Measurements from ENCODE around the gene PEX10. TPM values are rescaled to one million over a fixed set of nuclear protein-coding genes. Genes with fewer than 3 reads are reported as not detected.

Gene PEX10
- total RNA-seq, 1 donor from 2014 or later, result 10.3 TPM

GRCh38 chr1:2377751-2378440 is 34.5 kb downstream of the PEX10 start:
- no peak for ATAC-seq

GRCh38 chr1:2376931-2377672 is 35.3 kb downstream of the PEX10 start:
- DNase-seq (ENCODE audit: low spot score), result no peak
- no peak for ATAC-seq

More at GRCh38 chr1:2377751-2378440, 34.5 kb downstream of the PEX10 start:
- DNase-seq (ENCODE audit: low spot score), result no peak

GRCh38 chr1:2376261-2376741 is 36.1 kb downstream of the PEX10 start:
- DNase-seq (ENCODE audit: low spot score) (no peak), ATAC-seq (no peak)

GRCh38 chr1:2375923-2376260 is 36.5 kb downstream of the PEX10 start:
- no peak for DNase-seq (ENCODE audit: low spot score)
- ATAC-seq, result no peak

- DNase-seq (ENCODE audit: low spot score) (no peak), ATAC-seq (peak; percentile 83)
These were observed 37.0 kb downstream of the PEX10 start for GRCh38 chr1:2375246-2375922.

GRCh38 chr1:2374252-2375155 is 37.9 kb downstream of the PEX10 start:
- ATAC-seq (no peak), DNase-seq (ENCODE audit: low spot score) (no peak)

GRCh38 chr1:2373551-2374251 is 38.7 kb downstream of the PEX10 start:
- DNase-seq (ENCODE audit: low spot score) (no peak), ATAC-seq (no peak)

- DNase-seq (ENCODE audit: low spot score) (no peak), ATAC-seq (no peak)
These were observed 39.5 kb downstream of the PEX10 start for GRCh38 chr1:2372551-2373490.

- no peak for DNase-seq (ENCODE audit: low spot score)
- no peak for ATAC-seq
These were observed 44.2 kb downstream of the PEX10 start for GRCh38 chr1:2368053-2368744.

- no peak for DNase-seq (ENCODE audit: low spot score)
- no peak for ATAC-seq
These were observed 48.4 kb downstream of the PEX10 start for GRCh38 chr1:2363847-2364513.

GRCh38 chr1:2360588-2361364 is 51.6 kb downstream of the PEX10 start:
- ATAC-seq, result no peak

GRCh38 chr1:2358651-2359640 is 53.4 kb downstream of the PEX10 start:
- DNase-seq (ENCODE audit: low spot score) (no peak), ATAC-seq (no peak)

More at GRCh38 chr1:2360588-2361364, 51.6 kb downstream of the PEX10 start:
- DNase-seq (ENCODE audit: low spot score), result no peak

GRCh38 chr1:2358072-2358471 is 54.3 kb downstream of the PEX10 start:
- ATAC-seq, result no peak
- no peak for DNase-seq (ENCODE audit: low spot score)

GRCh38 chr1:2356911-2357845 is 55.2 kb downstream of the PEX10 start:
- no peak for ATAC-seq
- DNase-seq (ENCODE audit: low spot score), result no peak

- DNase-seq (ENCODE audit: low spot score) (no peak), ATAC-seq (no peak)
These were observed 56.0 kb downstream of the PEX10 start for GRCh38 chr1:2356401-2356800.

Measured in left lobe of liver (tissue), 2 donors.